Pancreas (tissue), 10 donors: Measurements from ENCODE around the gene TNXB. TPM values are rescaled to one million over a fixed set of nuclear protein-coding genes. Genes with fewer than 3 reads are reported as not detected.
"Not testable (repeated sequence)": the region's sequence is repeated elsewhere in the genome, so short reads cannot be mapped to it uniquely, and the experiment has no call there.

Experiments used
- ATAC-seq, 4 donors: fragments of 200-7000 bp; cut with Tn5 transposase; one replicate each; pipeline versions ENCODE4 v1.8.0 to v1.9.1; 2020; ENCODE audit warnings: mild to moderate bottlenecking in 4 of 4, moderate library complexity in 4 of 4
- DNase-seq, 6 donors: peaks; one replicate each; pipeline ENCODE4 v3.0.0-alpha.2; 2020
- FAIRE-seq: peaks from 2 replicates; lab custom pipeline; 2012; peaks lifted over from hg19 to GRCh38; lab: Jason Lieb, UNC
- H3K27ac ChIP-seq, 4 donors: fragments of 200-600 bp; sonication (generic); 1 replicate in 3 of 4; 2 replicates in 1 of 4; pipeline versions ENCODE4 v1.5.0 to v1.8.0; 2020
- H3K27me3 ChIP-seq, 4 donors: fragments of 200-600 bp; one replicate each; pipeline ENCODE4 v1.8.0; 2021
- H3K36me3 ChIP-seq, 3 donors: fragments of 200-600 bp; sonication (generic) in 1 of 3; one replicate each; pipeline versions ENCODE4 v1.5.0 to v1.8.0; 2020 to 2021
- H3K4me1 ChIP-seq, 3 donors: fragments of 200-600 bp; one replicate each; pipeline ENCODE4 v1.8.0; 2021
- H3K4me3 ChIP-seq, 4 donors: fragments of 200-600 bp; sonication (generic) in 2 of 4; one replicate each; pipeline versions ENCODE4 v1.5.0 to v1.8.0; 2020 to 2021
- H3K9me3 ChIP-seq, 4 donors: fragments of 200-600 bp; one replicate each; pipeline ENCODE4 v1.8.0; 2021
- WGBS, 2 donors: extraction: QIAGEN DNeasy Blood & Tissue Kit; methylation state at CpG; one replicate each; pipeline ENCODE4 v1.1.7; 2013; 5-methylcytosine and 5-hydroxymethylcytosine counted together
- intact Hi-C, 3 donors: fragments of 100-400 bp; cut with DNase I; formaldehyde crosslinking; loops; one replicate each; pipeline versions ENCODE4 v1.11.1 to v1.14.2; 2022
- polyA plus RNA-seq, 2 donors: library from polyadenylated mRNA; stranded (reverse); fragments of 200-250 nt; gene quantifications; one replicate each; pipeline ENCODE4 v1.2.3, GENCODE V29; 2013
- total RNA-seq, 6 donors: library from RNA; stranded (reverse); fragmentation: NEBNext Ultra II Directional in 4 of 6; extraction: Animal tissue kit (Norgen Biotek cat#: 25700) in 4 of 6; gene quantifications; one replicate each; pipeline versions ENCODE4 v1.2.1 to v1.2.4, GENCODE V29; 2021 to 2023
- donor health status: healthy with polysubstance abuse.
- donor health status: DM: no; HTN: no; CAD: no; lungs with moderate emphysema.
- donor health status: DM: no; HTN: no; CAD: no.
- donor health status: control.
- donor health status: control.
- donor health status: Bipolar disorder and iron deficiency.
- donor health status: DM: yes; HTN: yes; CAD: no.
- donor health status: DM: no; HTN: no; CAD: no.
- donor health status: DM: no; HTN: no; CAD: no.
- donor health status: DM: yes; HTN: yes; CAD: no.

The TNXB gene
- total and polyA plus RNA-seq, 8 donors, result 5.2 to 18.6 (median 9.9) TPM

- H3K27me3 ChIP-seq, H3K4me1 ChIP-seq, H3K27ac ChIP-seq, DNase-seq, FAIRE-seq, H3K9me3 ChIP-seq, intact Hi-C loops, H3K36me3 ChIP-seq, H3K4me3 ChIP-seq: not testable (repeated sequence)
- no CpG with 5 or more reads among the region's 15 CpGs for WGBS, 2 donors
- ATAC-seq, result peak in 3 of 4 donors; percentile 35 to 43 (median 38)
Observed at GRCh38 chr6:32002546-32003268, 106.4 kb downstream of the TNXB start.

- H3K4me3 ChIP-seq, intact Hi-C loops, H3K4me1 ChIP-seq, H3K9me3 ChIP-seq, FAIRE-seq, H3K27me3 ChIP-seq, ATAC-seq, H3K27ac ChIP-seq, H3K36me3 ChIP-seq: not testable (repeated sequence)
- WGBS, 2 donors, result 84 to 88% methylated on average over 6 of the region's 6 CpGs
- DNase-seq, result peak in 2 of 6 donors; percentile 27 to 41
Observed at GRCh38 chr6:31996385-31996784, 112.8 kb downstream of the TNXB start.

- H3K27me3 ChIP-seq, intact Hi-C loops, H3K36me3 ChIP-seq, H3K4me3 ChIP-seq, FAIRE-seq, H3K4me1 ChIP-seq, ATAC-seq, H3K9me3 ChIP-seq, H3K27ac ChIP-seq: not testable (repeated sequence)
- peak in 1 of 6 donors; percentile 25 for DNase-seq
- WGBS, 2 donors, result 95 to 99% methylated on average over 8 to 10 of the region's 14 CpGs
Observed at GRCh38 chr6:31994421-31994820, 114.7 kb downstream of the TNXB start.

Other genes with a start within 250 kb of the TNXB start
- gene NEU1, start 246.5 kb downstream of the TNXB start, total RNA-seq, result 10 to 100 TPM; 19.0 to 34.7 (median 22.2) TPM
- 10 to 100 TPM; 26.5 to 38.5 TPM for gene NEU1, start 246.5 kb downstream of the TNXB start, polyA plus RNA-seq
- gene SLC44A4, start 230.3 kb downstream of the TNXB start, total RNA-seq, result 10 to 100 TPM in 5 of 6 donors, 1 to 10 TPM in 1; 4.6 to 57.3 (median 13.7) TPM
- gene SLC44A4, start 230.3 kb downstream of the TNXB start, polyA plus RNA-seq, result 1 to 10 TPM; 6.5 to 9.0 TPM
- 10 to 100 TPM; 13.4 to 29.1 (median 18.3) TPM for gene EHMT2, start 211.6 kb downstream of the TNXB start, total RNA-seq
- gene EHMT2, start 211.6 kb downstream of the TNXB start, polyA plus RNA-seq, result 10 to 100 TPM; 42.3 to 55.8 TPM
- gene ZBTB12, start 207.3 kb downstream of the TNXB start, total RNA-seq, result 1 to 10 TPM in 4 of 6 donors, under 1 TPM in 2; 0.60 to 4.5 (median 1.9) TPM
- gene ZBTB12, start 207.3 kb downstream of the TNXB start, polyA plus RNA-seq, result 1 to 10 TPM; 2.1 to 2.2 TPM
- gene C2, start 181.6 kb downstream of the TNXB start, total RNA-seq, result 10 to 100 TPM in 1 of 6 donors, 1 to 10 TPM in 5; 1.1 to 14.0 (median 4.4) TPM
- gene C2, start 181.6 kb downstream of the TNXB start, polyA plus RNA-seq, result 1 to 10 TPM in 1 of 2 donors, under 1 TPM in 1; 0.63 to 1.8 TPM
- gene CFB, start 163.2 kb downstream of the TNXB start, total RNA-seq, result 100 to 1,000 TPM in 2 of 6 donors, 10 to 100 TPM in 4; 23.4 to 330 (median 57.1) TPM
- gene CFB, start 163.2 kb downstream of the TNXB start, polyA plus RNA-seq, result 100 to 1,000 TPM; 101 to 117 TPM
- gene NELFE, start 150.4 kb downstream of the TNXB start, total RNA-seq, result 10 to 100 TPM; 22.5 to 40.8 (median 28.2) TPM
- gene NELFE, start 150.4 kb downstream of the TNXB start, polyA plus RNA-seq, result 10 to 100 TPM; 33.8 to 43.8 TPM
- gene SKIC2, start 150.2 kb downstream of the TNXB start, total RNA-seq, result 10 to 100 TPM; 21.4 to 46.3 (median 25.6) TPM
- 100 to 1,000 TPM; 117 to 163 TPM for gene SKIC2, start 150.2 kb downstream of the TNXB start, polyA plus RNA-seq
- gene DXO, start 137.2 kb downstream of the TNXB start, total RNA-seq, result 10 to 100 TPM in 4 of 6 donors, 1 to 10 TPM in 2; 8.2 to 12.6 (median 11.0) TPM
- 10 to 100 TPM; 32.0 to 39.7 TPM for gene DXO, start 137.2 kb downstream of the TNXB start, polyA plus RNA-seq
- 100 to 1,000 TPM in 3 of 6 donors, 10 to 100 TPM in 3; 14.0 to 789 (median 112) TPM for gene C4A, start 127.3 kb downstream of the TNXB start, total RNA-seq
- gene C4A, start 127.3 kb downstream of the TNXB start, polyA plus RNA-seq, result 100 to 1,000 TPM in 1 of 2 donors, 10 to 100 TPM in 1; 40.3 to 130 TPM
- 100 to 1,000 TPM in 4 of 6 donors, 10 to 100 TPM in 2; 15.3 to 665 (median 166) TPM for gene C4B, start 94.5 kb downstream of the TNXB start, total RNA-seq
- 100 to 1,000 TPM in 1 of 2 donors, 10 to 100 TPM in 1; 46.1 to 137 TPM for gene C4B, start 94.5 kb downstream of the TNXB start, polyA plus RNA-seq
- 1 to 10 TPM in 1 of 6 donors, under 1 TPM in 5; 0.23 to 1.5 (median 0.71) TPM for gene CYP21A2, start 70.9 kb downstream of the TNXB start, total RNA-seq
- 1 to 10 TPM; 1.3 to 2.7 TPM for gene CYP21A2, start 70.9 kb downstream of the TNXB start, polyA plus RNA-seq
- gene ATF6B, start 18.9 kb upstream of the TNXB start, total RNA-seq, result 10 to 100 TPM; 30.2 to 56.5 (median 36.3) TPM
- 10 to 100 TPM; 54.0 to 68.0 TPM for gene ATF6B, start 18.9 kb upstream of the TNXB start, polyA plus RNA-seq
- gene FKBPL, start 20.9 kb upstream of the TNXB start, total RNA-seq, result 1 to 10 TPM; 2.0 to 4.7 (median 3.3) TPM
- gene FKBPL, start 20.9 kb upstream of the TNXB start, polyA plus RNA-seq, result 1 to 10 TPM; 5.0 to 5.9 TPM
- gene PRRT1, start 42.6 kb upstream of the TNXB start, total RNA-seq, result under 1 TPM; 0.08 to 0.69 (median 0.37) TPM
- 1 to 10 TPM; 3.3 to 5.8 TPM for gene PRRT1, start 42.6 kb upstream of the TNXB start, polyA plus RNA-seq
- gene PPT2, start 44.8 kb upstream of the TNXB start, total RNA-seq, result 10 to 100 TPM in 1 of 6 donors, 1 to 10 TPM in 5; 5.6 to 13.9 (median 8.0) TPM
- gene PPT2, start 44.8 kb upstream of the TNXB start, polyA plus RNA-seq, result 10 to 100 TPM in 1 of 2 donors, 1 to 10 TPM in 1; 9.2 to 12.2 TPM
- 10 to 100 TPM in 1 of 6 donors, 1 to 10 TPM in 5; 2.2 to 10.8 (median 5.4) TPM for gene EGFL8, start 55.3 kb upstream of the TNXB start, total RNA-seq
- gene EGFL8, start 55.3 kb upstream of the TNXB start, polyA plus RNA-seq, result 10 to 100 TPM; 23.1 to 46.8 TPM
- 10 to 100 TPM; 10.1 to 28.1 (median 15.7) TPM for gene AGPAT1, start 66.7 kb upstream of the TNXB start, total RNA-seq
- 10 to 100 TPM; 19.6 to 24.5 TPM for gene AGPAT1, start 66.7 kb upstream of the TNXB start, polyA plus RNA-seq
- 10 to 100 TPM; 16.1 to 28.5 (median 23.2) TPM for gene RNF5, start 69.1 kb upstream of the TNXB start, total RNA-seq
- gene RNF5, start 69.1 kb upstream of the TNXB start, polyA plus RNA-seq, result 10 to 100 TPM; 29.0 to 41.4 TPM
- gene AGER, start 74.9 kb upstream of the TNXB start, total RNA-seq, result 1 to 10 TPM; 1.9 to 4.4 (median 2.9) TPM
- gene AGER, start 74.9 kb upstream of the TNXB start, polyA plus RNA-seq, result 10 to 100 TPM; 14.1 to 20.6 TPM
- 10 to 100 TPM; 20.4 to 45.7 (median 26.1) TPM for gene PBX2, start 80.9 kb upstream of the TNXB start, total RNA-seq
- gene PBX2, start 80.9 kb upstream of the TNXB start, polyA plus RNA-seq, result 10 to 100 TPM; 45.9 to 56.3 TPM
- gene GPSM3, start 83.3 kb upstream of the TNXB start, total RNA-seq, result 10 to 100 TPM in 1 of 6 donors, 1 to 10 TPM in 3, under 1 TPM in 2; 0.59 to 10.1 (median 2.9) TPM
- 1 to 10 TPM; 5.2 to 5.4 TPM for gene GPSM3, start 83.3 kb upstream of the TNXB start, polyA plus RNA-seq
- gene NOTCH4, start 114.7 kb upstream of the TNXB start, total RNA-seq, result 1 to 10 TPM; 3.1 to 7.1 (median 4.7) TPM
- gene NOTCH4, start 114.7 kb upstream of the TNXB start, polyA plus RNA-seq, result 10 to 100 TPM; 27.4 to 45.2 TPM